ENCODE measurements around the gene DLG3.

DLG3 gene

DNA sequence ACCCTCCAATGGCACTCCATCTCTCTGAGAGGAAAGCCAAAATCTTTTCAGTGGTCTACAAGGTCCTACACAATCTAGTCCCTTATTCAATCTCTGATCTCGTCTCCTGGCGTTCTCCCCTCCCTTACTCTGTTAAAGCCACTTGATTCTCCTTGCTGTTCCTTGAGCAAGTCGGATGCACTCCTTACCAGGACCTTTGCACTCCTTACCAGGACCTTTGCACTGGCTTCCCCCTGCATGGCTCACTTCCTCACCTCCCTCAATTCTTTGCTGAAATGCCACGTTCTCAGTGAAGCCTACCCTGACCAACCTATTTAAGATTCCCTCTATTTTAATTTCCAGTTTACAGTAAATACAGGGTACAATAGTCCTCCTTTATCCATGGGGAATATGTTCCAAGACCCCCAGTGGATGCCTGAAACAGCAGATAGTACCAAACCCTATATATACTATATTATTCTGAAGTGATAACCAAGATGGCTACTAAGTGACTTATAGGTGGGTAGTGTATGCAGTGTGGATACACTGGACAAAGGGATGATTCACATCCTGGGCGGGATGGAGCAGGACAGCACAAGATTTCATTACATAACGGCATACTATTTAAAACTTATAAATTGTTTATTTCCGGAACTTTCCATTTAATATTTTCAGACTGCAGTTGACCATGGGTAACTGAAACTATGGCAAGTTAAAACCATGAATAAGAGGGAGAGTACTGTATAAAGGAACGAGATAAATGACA lies 6.5 kb upstream of the DLG3 start:
- DNase-seq (no peak), ATAC-seq (no peak)

GRCh38 chrX:70439016-70439415 lies 5.6 kb upstream of the DLG3 start:
- peak; percentile 60 for ATAC-seq

GRCh38 chrX:70442224-70442623 lies 2.4 kb upstream of the DLG3 start:
- no peak for DNase-seq
- no peak for ATAC-seq

More at GRCh38 chrX:70439016-70439415, 5.6 kb upstream of the DLG3 start:
- DNase-seq, result no peak

DNA sequence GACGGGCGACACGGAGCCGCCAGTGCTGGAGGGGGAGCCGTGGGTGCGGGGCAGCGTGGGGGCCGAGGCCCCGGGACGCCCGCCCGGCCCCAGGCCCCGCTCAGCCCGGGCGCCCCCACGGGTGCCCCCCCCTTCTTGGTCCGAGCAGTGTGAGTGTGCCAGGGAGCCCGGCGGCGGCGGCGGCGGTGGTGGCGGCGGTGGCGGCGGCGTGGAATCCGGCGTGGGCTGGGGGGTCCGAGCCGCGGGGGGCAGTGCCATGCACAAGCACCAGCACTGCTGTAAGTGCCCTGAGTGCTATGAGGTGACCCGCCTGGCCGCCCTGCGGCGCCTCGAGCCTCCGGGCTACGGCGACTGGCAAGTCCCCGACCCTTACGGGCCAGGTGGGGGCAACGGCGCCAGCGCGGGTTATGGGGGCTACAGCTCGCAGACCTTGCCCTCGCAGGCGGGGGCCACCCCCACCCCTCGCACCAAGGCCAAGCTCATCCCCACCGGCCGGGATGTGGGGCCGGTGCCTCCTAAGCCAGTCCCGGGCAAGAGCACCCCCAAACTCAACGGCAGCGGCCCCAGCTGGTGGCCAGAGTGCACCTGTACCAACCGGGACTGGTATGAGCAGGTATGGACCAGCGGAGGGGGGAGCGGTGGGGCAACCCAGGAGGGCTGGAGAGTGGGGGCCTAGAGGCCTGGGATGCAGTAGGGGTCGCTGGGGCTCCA lies 466 bp downstream of the DLG3 start:
- no peak for ATAC-seq

DNA sequence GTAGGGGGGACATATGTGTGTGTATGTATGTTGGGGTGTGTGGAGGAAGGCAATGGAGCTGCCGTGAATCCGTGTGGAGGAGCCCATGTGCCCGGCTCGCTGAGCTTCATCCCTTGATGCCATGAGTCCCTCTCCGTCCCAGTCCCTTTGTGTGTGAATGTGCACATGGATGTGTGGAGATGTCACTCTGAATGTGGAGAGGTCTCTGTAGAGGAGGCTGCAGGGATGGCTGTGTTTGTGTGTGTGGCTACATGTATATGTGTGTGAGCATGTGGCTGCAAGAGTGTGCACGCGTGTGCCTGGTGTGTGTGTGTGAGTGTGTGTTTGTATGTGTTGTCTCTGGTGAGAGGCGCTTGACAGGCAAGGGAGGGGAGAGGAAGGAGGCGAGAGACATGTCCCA lies 1.3 kb downstream of the DLG3 start:
- DNase-seq, result no peak
- ATAC-seq, result no peak

More for the DNA sequence above, 466 bp downstream of the DLG3 start:
- DNase-seq, result no peak

DNA sequence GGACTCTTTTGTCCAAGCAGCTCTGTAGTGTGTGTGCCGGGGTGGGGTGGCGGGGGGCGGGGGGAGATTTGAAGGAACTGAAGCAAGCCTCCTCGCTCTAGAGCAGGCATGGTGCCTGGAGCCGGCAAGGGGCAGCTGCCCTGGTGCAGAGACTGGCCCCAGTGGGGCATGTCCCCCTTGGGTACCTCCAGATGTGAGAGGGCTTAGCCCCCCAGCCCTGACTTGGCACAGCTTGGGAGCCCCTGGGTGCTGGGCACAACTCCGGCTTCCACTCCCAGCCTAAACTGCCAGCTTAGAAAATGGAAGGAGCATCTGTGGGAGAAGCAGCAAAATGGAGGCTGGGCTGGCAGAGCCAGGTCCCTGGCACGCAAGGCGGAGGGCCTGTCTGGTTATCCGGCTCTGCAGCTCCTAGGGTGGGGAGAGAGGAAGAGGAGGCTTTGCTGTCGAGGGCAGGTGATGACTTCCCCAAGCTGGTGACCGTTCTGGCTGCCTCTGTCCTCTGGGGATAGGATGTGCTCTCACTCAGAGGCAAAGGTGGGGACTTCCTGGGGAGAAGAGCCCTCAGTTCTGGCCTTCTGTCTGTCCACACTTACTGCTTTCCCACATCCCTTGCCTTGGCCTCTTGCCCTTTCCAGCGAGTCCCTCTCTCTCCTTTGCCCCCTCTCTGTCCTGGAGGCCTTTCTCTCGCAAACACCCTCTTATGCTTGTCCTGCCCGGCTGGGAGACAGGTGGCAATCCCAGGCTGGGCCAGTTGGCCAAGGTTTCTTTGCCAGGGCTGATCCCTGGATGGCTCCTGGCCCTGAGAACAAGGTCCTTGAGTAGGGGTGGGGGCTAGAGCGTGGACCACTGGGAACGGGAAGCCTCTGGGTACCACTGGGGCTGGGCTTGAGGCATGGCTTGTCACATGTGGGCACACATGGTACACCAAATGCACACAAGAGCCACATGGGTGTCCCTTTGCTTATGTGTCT lies 2.0 kb downstream of the DLG3 start:
- ATAC-seq (no peak), DNase-seq (no peak)

GRCh38 chrX:70449457-70449966 lies 4.9 kb downstream of the DLG3 start:
- no peak for ATAC-seq
- DNase-seq, result no peak

DNA sequence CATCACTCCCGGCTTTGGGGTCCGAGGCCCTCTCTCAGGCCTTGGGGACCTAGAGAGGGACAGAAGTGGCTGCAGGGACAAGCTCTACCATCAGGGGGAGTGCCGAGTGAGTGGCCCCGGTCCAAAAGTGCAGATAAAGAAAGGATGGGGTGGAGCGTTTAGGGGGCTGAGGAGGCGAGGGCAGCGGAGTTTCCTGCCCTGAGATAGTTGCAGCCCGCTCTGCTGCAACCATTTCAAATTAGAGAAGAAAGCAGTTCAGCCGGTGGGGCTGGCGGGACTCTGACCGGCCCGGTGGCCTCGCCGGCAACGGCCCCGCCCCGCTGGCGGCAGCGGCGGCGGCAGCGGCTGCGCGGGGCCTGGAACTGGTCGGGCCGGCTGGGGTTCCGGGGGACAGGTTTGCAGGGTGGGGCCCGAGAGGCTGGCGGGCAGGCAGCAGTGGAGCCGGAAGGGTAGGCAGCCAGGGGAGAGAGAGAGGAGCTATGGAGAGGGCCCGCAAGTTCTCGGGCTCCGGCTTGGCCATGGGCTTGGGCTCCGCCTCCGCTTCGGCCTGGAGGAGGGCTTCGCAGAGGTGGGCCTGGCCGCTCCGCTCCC lies 7.6 kb downstream of the DLG3 start:
- peak; percentile 34 for ATAC-seq
- peak; percentile 64 for DNase-seq

DNA sequence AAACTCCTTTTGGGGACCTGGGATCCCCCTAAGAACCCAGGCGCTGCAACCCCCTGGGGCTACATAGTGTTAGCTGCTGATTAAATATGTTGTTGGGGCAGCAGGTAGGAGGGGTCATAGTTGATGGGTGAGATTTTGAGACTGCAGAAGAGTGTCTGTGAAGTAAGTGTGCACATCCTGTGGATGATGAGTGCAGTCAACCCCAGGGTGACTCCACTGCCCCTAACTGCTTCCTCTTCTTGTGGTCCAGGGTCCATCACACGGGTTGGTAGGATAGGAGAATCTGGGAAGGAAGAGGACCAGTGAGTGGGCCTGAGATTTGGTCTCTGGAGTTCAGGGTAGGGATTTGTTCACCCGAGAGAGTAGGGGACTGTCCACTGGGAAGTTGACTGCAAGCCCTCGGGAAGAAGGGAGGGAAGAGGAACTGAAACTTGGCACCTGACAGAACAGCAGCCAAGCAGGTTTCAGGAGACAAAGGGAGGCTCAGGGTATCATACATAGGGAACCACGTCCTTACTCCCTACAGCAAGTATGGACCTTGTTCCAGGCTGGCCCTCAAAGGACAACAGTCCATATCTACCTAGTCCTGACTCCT lies 8.5 kb downstream of the DLG3 start:
- no peak for ATAC-seq
- DNase-seq, result no peak

DNA sequence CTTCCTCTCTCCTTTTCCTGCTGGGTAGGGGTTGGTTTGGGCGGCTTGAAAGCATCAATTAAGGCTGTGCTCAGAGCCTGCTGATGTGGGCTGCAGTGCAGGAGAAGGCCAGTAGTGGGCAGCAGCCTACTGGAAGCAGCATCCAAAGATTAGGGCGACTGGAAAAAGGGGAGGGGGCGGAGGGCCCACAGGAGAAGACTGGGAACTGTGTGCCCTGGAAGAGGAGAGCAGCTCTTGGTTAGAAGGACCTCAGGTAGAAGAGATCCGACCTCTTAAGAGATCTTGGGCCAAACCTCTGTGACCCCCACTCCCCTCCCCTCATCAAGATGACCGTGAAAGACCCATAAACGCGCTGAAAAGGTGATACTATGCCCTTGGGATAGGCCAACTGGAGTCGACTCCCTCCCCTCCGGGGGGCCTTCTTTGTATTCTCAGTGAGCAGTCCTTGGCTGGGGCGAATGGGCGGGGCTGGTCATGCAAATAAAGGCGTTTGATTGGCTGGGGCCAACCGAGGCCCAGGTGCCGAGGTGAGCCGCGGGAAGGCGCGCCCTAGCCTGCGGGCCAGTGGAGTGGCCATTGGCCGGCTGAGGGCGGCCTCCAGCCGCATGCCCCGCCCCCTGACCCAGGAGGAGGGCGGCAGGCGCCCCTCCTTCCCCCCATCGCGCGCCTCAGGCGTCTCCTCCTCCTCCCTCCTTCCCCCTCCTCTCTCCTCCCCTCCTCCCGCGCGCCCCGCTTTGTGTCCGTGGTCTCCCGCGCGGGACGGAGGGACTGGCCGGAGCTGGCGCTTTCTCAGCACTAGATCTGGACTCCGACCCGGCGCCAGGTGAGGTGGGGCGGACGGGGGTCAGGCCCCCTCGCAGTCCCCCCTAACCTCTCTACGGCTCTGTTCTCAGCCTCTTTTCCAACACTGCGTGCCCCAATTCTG lies 10.1 kb downstream of the DLG3 start:
- DNase-seq (peak; percentile 68), ATAC-seq (peak; percentile 59)

DNA sequence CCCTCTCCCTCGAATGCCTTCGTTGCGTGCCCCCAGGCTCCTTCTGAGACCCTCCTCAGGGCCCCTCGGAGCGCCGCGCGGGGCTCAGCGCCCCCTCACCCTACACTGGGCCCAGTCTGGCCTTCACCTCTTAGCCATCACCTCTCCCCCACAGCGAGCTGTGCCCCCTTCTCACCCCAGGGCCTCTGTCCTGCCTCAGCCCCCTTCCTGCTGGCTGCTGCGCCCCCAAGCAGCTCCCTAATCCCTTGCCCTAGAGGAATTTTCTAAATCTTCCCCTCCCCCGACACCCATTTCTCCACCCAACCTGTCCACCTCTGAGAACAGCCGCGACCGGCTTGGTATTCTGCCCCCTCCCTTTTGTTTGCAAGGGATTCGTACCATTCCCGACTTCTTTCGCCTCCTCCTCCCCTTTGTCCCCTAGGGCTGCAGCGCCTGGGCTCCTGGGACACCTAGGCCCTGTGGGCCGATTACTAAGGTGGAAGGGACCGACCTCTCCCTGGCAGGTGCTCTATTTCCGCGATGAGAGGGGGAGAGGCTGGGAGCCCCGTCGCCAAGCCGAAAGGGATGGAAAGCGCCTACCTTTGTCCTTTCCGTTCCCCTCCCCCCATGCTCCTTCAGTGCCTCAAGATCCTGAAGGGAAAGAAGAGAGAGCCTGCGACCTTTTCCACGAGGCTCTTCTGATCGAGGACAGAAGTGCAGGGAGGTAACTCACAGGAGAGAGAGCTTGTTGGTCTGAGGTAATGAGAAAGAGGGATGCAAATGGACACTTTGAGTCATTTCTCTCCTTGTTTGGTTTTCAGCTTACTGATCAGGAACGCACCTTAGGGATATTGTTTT lies 10.9 kb downstream of the DLG3 start:
- ATAC-seq (no peak), DNase-seq (peak; percentile 7)

GRCh38 chrX:70456256-70456655 lies 11.6 kb downstream of the DLG3 start:
- peak; percentile 53 for ATAC-seq
- DNase-seq, result no peak

DNA sequence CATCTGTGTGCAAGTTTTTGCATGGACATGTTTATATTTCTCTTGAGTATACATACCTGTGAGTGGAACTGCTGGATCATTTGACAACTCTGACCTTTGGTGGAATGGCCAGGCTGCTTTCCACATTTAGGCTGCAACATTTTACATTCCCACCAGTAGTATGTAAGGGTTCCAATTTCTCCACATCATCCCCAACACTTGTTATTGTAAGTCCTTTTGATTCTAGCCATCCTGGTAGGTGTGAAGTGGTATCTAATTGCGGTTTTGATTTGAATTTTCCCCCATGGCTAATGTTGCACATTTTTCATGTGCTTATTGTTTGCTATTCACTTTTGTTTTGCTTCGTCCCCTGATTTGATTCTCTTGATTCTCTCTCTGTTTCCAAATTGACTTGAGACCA lies 16.4 kb downstream of the DLG3 start:
- ATAC-seq, result no peak

DNA sequence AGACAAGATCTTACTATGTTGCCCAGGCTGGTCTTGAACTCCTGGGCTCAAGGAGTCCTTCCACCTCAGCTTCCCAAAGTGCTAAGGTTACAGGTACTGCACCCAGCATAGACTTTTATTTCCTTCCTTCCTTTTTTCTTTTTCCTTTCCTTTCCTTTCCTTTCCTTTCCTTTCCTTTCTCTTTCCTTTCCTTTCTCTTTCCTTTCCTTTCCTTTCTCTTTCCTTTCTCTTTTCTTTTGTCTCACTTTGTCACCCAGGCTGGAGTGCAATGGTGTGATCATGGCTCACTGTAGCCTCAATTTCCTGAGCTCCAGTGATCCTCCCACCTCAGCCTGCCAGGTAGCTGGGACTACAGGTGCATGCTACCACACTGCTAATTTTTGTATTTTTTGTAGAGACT lies 19.4 kb downstream of the DLG3 start:
- ATAC-seq (no peak), DNase-seq (no peak)

More for the DNA sequence above, 16.4 kb downstream of the DLG3 start:
- DNase-seq, result no peak

DNA sequence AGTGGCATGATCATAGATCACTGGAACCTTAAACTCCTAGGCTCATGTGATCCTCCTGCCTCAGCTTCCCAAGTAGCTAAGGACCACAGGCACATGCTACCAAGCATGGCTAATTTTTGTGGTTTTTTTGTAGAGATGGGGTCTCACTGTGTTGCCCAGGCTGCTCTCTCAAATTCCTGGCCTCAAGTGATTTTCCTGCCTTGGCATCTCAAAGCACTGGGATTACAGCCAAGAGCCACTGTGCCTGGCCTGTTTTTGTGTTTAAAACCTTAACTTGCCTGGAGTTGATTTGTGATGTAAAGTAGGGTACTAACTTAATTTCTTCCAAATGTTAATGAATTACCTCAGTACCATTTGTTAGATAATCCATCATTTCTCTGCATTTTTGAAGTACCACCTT lies 22.3 kb downstream of the DLG3 start:
- ATAC-seq, result no peak

DNA sequence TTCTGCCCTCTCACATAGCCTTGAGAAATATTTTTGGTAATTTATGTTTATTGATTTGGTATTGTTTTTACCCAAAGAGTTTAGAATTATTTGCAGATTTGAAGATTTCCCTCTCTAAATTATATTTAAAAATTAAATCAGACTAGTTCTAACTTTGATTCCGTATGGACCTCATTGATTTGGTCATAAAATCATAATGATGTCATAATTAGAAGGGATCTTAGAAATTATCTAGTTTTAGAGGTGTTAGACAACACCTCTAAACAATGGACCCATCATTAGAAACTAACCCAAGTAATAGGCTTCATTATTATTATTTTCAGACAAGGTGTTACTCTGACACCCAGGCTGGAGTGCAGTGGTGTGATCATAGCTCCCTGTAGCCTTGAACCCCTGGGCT lies 24.1 kb downstream of the DLG3 start:
- no peak for DNase-seq
- no peak for ATAC-seq

More for the DNA sequence above, 22.3 kb downstream of the DLG3 start:
- DNase-seq, result no peak

DNA sequence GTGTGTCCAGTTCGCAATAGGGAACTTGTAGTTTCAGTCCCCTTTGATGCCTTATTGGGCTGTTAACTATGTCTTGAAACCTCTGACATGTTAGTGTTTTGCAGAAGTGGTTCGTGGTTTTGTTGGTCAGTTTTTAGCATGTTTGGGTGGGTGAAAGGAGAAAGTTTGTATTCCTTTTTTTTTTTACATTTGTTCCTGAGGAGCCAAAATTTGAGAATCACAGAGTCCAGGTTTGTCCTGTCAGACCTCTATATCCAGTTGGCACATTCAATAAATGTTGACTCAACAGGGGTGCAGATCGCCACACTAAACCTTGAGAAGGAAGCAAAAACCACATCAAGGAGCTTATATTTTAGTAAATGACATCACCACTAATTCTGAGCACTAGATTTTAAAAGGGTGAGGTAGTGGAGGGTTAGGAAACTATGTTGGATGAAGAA lies 26.2 kb downstream of the DLG3 start:
- no peak for DNase-seq

GRCh38 chrX:70476166-70476933 lies 31.7 kb downstream of the DLG3 start:
- ATAC-seq, result no peak

More for the DNA sequence above, 26.2 kb downstream of the DLG3 start:
- no peak for ATAC-seq

More at GRCh38 chrX:70476166-70476933, 31.7 kb downstream of the DLG3 start:
- DNase-seq, result no peak
